ENCODE results near the gene HOXB7.

HOXB7 gene

DNA sequence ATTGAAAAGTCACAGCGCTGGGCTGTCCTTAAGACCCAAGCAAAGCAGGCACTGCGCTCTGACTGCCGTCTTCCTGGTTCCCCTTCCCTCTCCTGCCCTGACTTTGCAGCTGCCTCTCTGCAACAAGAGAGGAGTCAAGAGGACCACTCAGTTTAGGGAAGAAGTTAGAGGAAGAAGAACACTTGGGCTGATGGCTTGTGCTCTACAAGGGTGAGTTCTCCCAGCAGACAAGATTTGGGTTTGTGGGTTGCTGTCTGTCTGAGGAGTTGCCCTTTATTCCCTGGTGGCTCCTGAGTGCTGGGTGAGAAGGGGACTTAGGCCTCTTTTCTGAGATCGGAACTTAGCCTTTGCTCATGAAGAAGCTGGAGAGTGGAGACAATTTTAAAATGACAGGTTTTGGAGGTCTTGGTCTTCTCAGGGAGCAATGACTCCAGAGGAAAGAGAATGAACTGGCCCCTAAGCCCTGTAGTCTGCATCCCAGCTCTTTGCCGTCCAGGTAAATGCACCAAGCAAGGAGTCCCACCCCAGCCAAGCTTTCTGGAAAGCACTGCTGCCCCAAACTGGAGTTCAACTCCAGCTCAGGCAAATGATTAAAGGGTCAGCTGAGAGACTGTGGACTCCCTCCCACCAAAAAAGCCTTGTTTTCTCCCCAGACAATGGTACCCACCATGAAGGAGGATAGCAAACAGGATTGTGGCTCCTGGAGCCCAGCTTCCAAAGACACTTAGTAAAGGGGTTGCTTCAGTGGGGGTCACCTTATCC lies 18.0 kb upstream of the HOXB7 start:
- Histone ChIP-seq H3K27ac (ENCODE audit: insufficient read depth, low read length, poor library complexity, severe bottlenecking) (no peak overlapping the region), H3K9me3 (ENCODE audit: control insufficient read depth, low read length) (no peaks in the 10 kb centered on the region), H3K36me3 (ENCODE audit: control insufficient read depth, insufficient read depth, low read length) (no peaks in the 10 kb centered on the region), H3K4me1 (ENCODE audit: control insufficient read depth, insufficient read depth, low read length, poor library complexity, severe bottlenecking) (peaks cover 25% of the 10 kb centered on the region), H3K27me3 (replicated peaks; ENCODE audit: control insufficient read depth, insufficient read depth, low read length, poor library complexity, severe bottlenecking) (peaks cover 84% of the 10 kb centered on the region), H3K4me3 (ENCODE audit: insufficient read depth, low read depth, low read length, poor library complexity, severe bottlenecking) (no peak overlapping the region)
- DNase-seq = no peak

DNA sequence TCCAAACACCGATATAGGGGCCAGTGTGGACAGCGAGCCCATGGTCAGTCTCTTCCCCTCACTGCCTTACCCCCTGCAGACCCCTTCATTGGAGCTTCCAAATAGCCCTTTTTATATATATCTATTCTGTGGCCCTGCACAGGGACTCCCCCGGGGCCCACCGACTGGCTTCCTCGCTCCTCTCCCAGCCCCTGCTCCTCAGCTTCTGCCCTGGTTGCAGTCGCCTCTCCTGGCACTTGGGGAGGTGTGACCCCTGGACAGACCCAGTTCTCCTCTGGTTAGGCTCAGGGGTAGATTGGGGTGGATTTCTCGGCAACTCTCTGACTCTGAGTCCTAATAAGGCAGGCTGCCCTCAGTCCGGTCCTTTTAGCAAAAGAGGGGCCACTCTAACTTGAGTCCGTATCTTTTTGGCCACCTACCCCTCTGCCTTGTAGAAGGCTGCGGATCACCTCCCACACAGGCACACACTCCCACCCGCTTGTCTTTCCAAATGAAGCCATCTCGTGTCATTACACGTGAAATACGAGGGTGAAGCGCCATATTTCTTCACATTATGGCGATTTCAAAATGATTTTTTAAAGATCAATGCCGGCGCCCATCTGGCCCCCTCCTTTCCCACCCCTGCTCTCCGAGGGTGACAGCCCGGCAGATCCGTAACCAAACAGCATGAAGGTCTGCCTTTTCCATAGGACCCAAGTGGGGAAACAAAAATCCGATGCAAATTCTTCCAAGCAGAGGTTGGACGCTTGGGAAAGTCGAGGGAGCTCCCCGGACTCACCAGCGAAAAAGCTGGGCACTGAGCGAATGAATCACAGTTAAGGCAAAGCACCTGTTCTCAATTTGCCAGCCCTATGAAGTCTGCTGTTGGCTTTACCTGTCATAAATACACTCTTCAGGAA lies 17.1 kb upstream of the HOXB7 start:
- H3K36me3 ChIP-seq (ENCODE audit: control insufficient read depth, insufficient read depth, low read length) = no peaks in the 10 kb centered on the region
- no peak overlapping the region for H3K27ac ChIP-seq (ENCODE audit: insufficient read depth, low read length, poor library complexity, severe bottlenecking)
- H3K9me3 ChIP-seq (ENCODE audit: control insufficient read depth, low read length) = no peaks in the 10 kb centered on the region
- H3K4me1 ChIP-seq (ENCODE audit: control insufficient read depth, insufficient read depth, low read length, poor library complexity, severe bottlenecking) = peaks cover 25% of the 10 kb centered on the region
- peaks cover 85% of the 10 kb centered on the region for H3K27me3 ChIP-seq (replicated peaks; ENCODE audit: control insufficient read depth, insufficient read depth, low read length, poor library complexity, severe bottlenecking)
- H3K4me3 ChIP-seq (ENCODE audit: insufficient read depth, low read depth, low read length, poor library complexity, severe bottlenecking) = no peak overlapping the region
- no peak for DNase-seq

- H3K4me3 ChIP-seq (ENCODE audit: insufficient read depth, low read depth, low read length, poor library complexity, severe bottlenecking) = no peak overlapping the region
- H3K27me3 ChIP-seq (replicated peaks; ENCODE audit: control insufficient read depth, insufficient read depth, low read length, poor library complexity, severe bottlenecking) = peaks cover 82% of the 10 kb centered on the region
- no peak for DNase-seq
- H3K36me3 ChIP-seq (ENCODE audit: control insufficient read depth, insufficient read depth, low read length) = no peaks in the 10 kb centered on the region
- no peak overlapping the region for H3K27ac ChIP-seq (ENCODE audit: insufficient read depth, low read length, poor library complexity, severe bottlenecking)
- H3K9me3 ChIP-seq (ENCODE audit: control insufficient read depth, low read length) = no peaks in the 10 kb centered on the region
- H3K4me1 ChIP-seq (ENCODE audit: control insufficient read depth, insufficient read depth, low read length, poor library complexity, severe bottlenecking) = peaks cover 25% of the 10 kb centered on the region
Measured at GRCh38 chr17:48627118-48627597, 16.3 kb upstream of the HOXB7 start.

GRCh38 chr17:48626245-48627117 lies 15.7 kb upstream of the HOXB7 start, which contains the start of gene HOXB9:
Gene HOXB9 (minus strand): TSS chr17:48626358. CDS start chr17:48626269, 89 bp downstream.
- Histone ChIP-seq H3K4me3 (ENCODE audit: insufficient read depth, low read depth, low read length, poor library complexity, severe bottlenecking) (peak within 1 kb of the TSS; percentile 59), H3K4me1 (ENCODE audit: control insufficient read depth, insufficient read depth, low read length, poor library complexity, severe bottlenecking) (peaks cover 25% of the 10 kb centered on the region), H3K36me3 (ENCODE audit: control insufficient read depth, insufficient read depth, low read length) (no peaks in the 10 kb centered on the region), H3K27ac (ENCODE audit: insufficient read depth, low read length, poor library complexity, severe bottlenecking) (no peak within 1 kb of the TSS), H3K9me3 (ENCODE audit: control insufficient read depth, low read length) (no peaks in the 10 kb centered on the region), H3K27me3 (replicated peaks; ENCODE audit: control insufficient read depth, insufficient read depth, low read length, poor library complexity, severe bottlenecking) (peaks cover 79% of the 10 kb centered on the region)
- peak in 1 of 3 donors; percentile 32 for DNase-seq

DNA sequence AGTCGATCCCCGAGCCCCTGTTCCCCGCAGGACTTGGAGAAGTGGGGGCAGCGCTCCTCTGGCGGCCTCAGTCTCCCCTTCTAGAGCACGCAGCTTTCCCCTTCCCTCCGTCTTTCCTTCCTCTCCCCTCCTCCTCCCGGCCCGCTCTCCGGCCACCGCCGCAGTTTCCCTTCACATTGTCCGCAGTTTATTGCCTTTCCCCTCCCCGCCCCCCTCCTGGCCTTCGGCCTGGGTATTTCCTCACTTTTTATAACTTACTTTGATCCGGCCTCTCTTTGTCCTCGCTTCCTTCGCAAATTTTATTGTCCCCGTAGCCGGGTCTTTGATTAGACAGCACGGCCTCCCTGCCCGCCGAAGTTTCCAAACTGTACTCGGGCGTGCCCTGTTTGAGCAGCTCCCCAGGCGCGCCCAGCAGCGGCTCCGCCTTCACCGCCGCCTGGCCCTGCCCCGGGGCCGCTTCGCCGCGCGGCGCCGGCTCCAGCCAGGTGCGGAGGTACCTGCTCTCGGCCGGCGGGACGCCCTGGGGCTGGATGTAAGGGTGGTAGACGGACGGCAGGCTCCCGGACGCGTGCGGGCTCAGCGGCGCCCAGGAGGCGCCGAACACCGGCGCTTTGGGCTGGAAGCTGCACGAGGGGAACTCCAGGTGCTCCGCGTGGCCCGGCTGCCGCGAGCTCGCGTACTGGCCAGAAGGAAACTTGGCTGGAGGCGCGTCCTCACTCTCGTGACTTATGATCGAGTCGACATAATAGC lies 14.9 kb upstream of the HOXB7 start:
- Histone ChIP-seq H3K4me3 (ENCODE audit: insufficient read depth, low read depth, low read length, poor library complexity, severe bottlenecking) (peak overlapping the region; percentile 59), H3K27ac (ENCODE audit: insufficient read depth, low read length, poor library complexity, severe bottlenecking) (no peak overlapping the region), H3K4me1 (ENCODE audit: control insufficient read depth, insufficient read depth, low read length, poor library complexity, severe bottlenecking) (peaks cover 25% of the 10 kb centered on the region), H3K36me3 (ENCODE audit: control insufficient read depth, insufficient read depth, low read length) (no peaks in the 10 kb centered on the region), H3K9me3 (ENCODE audit: control insufficient read depth, low read length) (no peaks in the 10 kb centered on the region), H3K27me3 (replicated peaks; ENCODE audit: control insufficient read depth, insufficient read depth, low read length, poor library complexity, severe bottlenecking) (peaks cover 72% of the 10 kb centered on the region)
- peak in 2 of 3 donors; percentile 20 to 28 for DNase-seq

DNA sequence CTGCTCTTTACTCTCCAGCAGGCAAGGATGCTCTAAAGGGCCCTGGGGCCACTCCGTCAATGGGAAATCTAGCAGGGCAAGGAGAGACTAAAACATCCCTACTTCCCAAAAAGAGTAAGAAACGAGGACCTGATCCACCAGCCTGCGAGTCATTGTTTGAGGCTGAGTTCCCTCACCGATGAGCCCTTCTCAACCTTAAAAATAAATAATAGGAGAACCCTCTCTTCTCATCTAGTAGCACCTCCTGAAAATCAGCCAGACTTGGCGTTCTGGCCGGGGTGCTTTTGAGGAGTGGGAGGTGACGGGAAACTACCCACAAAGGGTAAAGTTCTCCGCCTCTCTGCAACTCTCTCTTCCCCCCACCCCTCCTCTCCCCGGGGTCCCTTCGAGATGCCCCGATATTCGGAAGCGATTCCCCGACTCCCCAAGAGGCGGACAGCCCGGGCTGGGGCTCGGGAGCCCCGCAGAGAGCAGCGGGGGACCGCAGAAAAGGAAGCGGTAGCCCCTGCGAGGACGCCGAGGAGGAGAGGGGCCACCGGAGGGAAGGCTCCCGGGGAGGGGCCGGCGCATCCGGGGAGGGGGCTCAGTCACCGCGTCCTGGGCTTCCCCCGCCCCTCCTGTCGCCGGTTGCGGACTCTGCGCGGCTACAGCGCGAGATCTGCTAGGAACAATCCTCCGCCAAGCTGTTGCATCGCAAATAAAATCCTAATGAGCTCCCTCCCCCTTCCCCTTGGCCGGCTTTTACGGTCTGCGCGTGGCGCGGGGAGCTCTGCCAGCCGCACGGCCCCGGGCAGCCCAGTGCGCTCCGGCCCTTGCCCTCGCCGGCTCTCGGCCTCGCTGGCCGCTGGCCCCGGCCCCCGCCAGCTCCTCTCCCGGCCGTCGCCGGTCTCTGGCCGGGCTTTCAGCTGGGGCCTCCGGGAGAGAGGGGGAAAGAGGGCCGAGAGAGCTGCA lies 14.0 kb upstream of the HOXB7 start:
- Histone ChIP-seq H3K36me3 (ENCODE audit: control insufficient read depth, insufficient read depth, low read length) (no peaks in the 10 kb centered on the region), H3K4me1 (ENCODE audit: control insufficient read depth, insufficient read depth, low read length, poor library complexity, severe bottlenecking) (peaks cover 25% of the 10 kb centered on the region), H3K27ac (ENCODE audit: insufficient read depth, low read length, poor library complexity, severe bottlenecking) (no peak overlapping the region), H3K9me3 (ENCODE audit: control insufficient read depth, low read length) (no peaks in the 10 kb centered on the region), H3K4me3 (ENCODE audit: insufficient read depth, low read depth, low read length, poor library complexity, severe bottlenecking) (peak overlapping the region; percentile 59), H3K27me3 (replicated peaks; ENCODE audit: control insufficient read depth, insufficient read depth, low read length, poor library complexity, severe bottlenecking) (peaks cover 74% of the 10 kb centered on the region)
- DNase-seq = peak in 2 of 3 donors; percentile 28 to 34

GRCh38 chr17:48624118-48624517 lies 13.3 kb upstream of the HOXB7 start:
- H3K9me3 ChIP-seq (ENCODE audit: control insufficient read depth, low read length) = no peaks in the 10 kb centered on the region
- no peak overlapping the region for H3K27ac ChIP-seq (ENCODE audit: insufficient read depth, low read length, poor library complexity, severe bottlenecking)
- peaks cover 25% of the 10 kb centered on the region for H3K4me1 ChIP-seq (ENCODE audit: control insufficient read depth, insufficient read depth, low read length, poor library complexity, severe bottlenecking)
- no peak for DNase-seq
- H3K36me3 ChIP-seq (ENCODE audit: control insufficient read depth, insufficient read depth, low read length) = no peaks in the 10 kb centered on the region
- peaks cover 74% of the 10 kb centered on the region for H3K27me3 ChIP-seq (replicated peaks; ENCODE audit: control insufficient read depth, insufficient read depth, low read length, poor library complexity, severe bottlenecking)
- H3K4me3 ChIP-seq (ENCODE audit: insufficient read depth, low read depth, low read length, poor library complexity, severe bottlenecking) = no peak overlapping the region

- no peaks in the 10 kb centered on the region for H3K9me3 ChIP-seq (ENCODE audit: control insufficient read depth, low read length)
- H3K36me3 ChIP-seq (ENCODE audit: control insufficient read depth, insufficient read depth, low read length) = no peaks in the 10 kb centered on the region
- H3K27me3 ChIP-seq (replicated peaks; ENCODE audit: control insufficient read depth, insufficient read depth, low read length, poor library complexity, severe bottlenecking) = peaks cover 75% of the 10 kb centered on the region
- no peak overlapping the region for H3K27ac ChIP-seq (ENCODE audit: insufficient read depth, low read length, poor library complexity, severe bottlenecking)
- H3K4me3 ChIP-seq (ENCODE audit: insufficient read depth, low read depth, low read length, poor library complexity, severe bottlenecking) = no peak overlapping the region
- H3K4me1 ChIP-seq (ENCODE audit: control insufficient read depth, insufficient read depth, low read length, poor library complexity, severe bottlenecking) = peaks cover 27% of the 10 kb centered on the region
- DNase-seq = no peak
Measured at GRCh38 chr17:48623583-48623982, 12.8 kb upstream of the HOXB7 start.
